HL-60 (cell line): ENCODE results near the gene MLST8.

ENCODE experiments used
- DNase-seq, 2 experiments: peaks; one replicate each; pipeline ENCODE4 v3.0.0-alpha.2; 2010 to 2020; ENCODE audit warnings: low read depth in 1 of 2, low spot score in 1 of 2
- H3K27ac ChIP-seq: fragments of 250-450 bp; sonication (Bioruptor Pico); replicated peaks from 2 replicates; pipeline ENCODE4 v1.5.1; 2020; ENCODE audit warnings: mild to moderate bottlenecking, moderate library complexity
- H3K27me3 ChIP-seq: fragments of 250-450 bp; sonication (Bioruptor Pico); 2 replicates; pipeline ENCODE4 v1.5.1; 2021; ENCODE audit warnings: mild to moderate bottlenecking, moderate library complexity; ENCODE audit not compliant: insufficient read depth, poor library complexity, severe bottlenecking
- H3K4me3 ChIP-seq: replicated peaks from 2 replicates; pipeline ENCODE4 v1.5.1; 2011; ENCODE audit warnings: mild to moderate bottlenecking, control low read depth, low read length; ENCODE audit not compliant: insufficient read depth
- GABPA ChIP-seq: IDR thresholded peaks from 2 replicates; pipeline ENCODE4 v1.6.1; 2012; ENCODE audit warnings: low read depth
- POLR2AphosphoS5 ChIP-seq: IDR thresholded peaks from 2 replicates; pipeline ENCODE4 v1.6.1; 2012; ENCODE audit warnings: low read depth
- SPI1 ChIP-seq: IDR thresholded peaks from 2 replicates; pipeline ENCODE4 v1.6.1; 2012; ENCODE audit warnings: low read depth, mild to moderate bottlenecking, borderline replicate concordance
- long read RNA-seq: library from polyadenylated mRNA; unstranded; transcript quantifications from one replicate; pipeline ENCODE4 v2.0.0, GENCODE V29; 2020
- TF ChIP-seq, protein P1 (sequence below): IDR thresholded peaks from 2 replicates; pipeline ENCODE4 v1.6.1; 2012; ENCODE audit warnings: low read depth; ENCODE audit not compliant: insufficient replicate concordance
- TF ChIP-seq, protein P2 (sequence below): IDR thresholded peaks from one replicate; pipeline ENCODE4 v1.5.1; 2011; ENCODE audit warnings: low read length, control low read depth, inconsistent platforms; ENCODE audit not compliant: insufficient read depth

Gene MLST8, protein sequence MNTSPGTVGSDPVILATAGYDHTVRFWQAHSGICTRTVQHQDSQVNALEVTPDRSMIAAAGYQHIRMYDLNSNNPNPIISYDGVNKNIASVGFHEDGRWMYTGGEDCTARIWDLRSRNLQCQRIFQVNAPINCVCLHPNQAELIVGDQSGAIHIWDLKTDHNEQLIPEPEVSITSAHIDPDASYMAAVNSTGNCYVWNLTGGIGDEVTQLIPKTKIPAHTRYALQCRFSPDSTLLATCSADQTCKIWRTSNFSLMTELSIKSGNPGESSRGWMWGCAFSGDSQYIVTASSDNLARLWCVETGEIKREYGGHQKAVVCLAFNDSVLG
- long read RNA-seq, transcript MLST8-232 (9 exons, 1,870 nt), result minor isoform, 176 of 1,115 reads
- long read RNA-seq, transcript MLST8-230 (8 exons, 2,116 nt), result minor isoform, 148 of 1,115 reads
- long read RNA-seq, transcript MLST8-203 (9 exons, 1,691 nt), result major isoform, 267 of 1,115 reads
- long read RNA-seq, transcript MLST8-215 (9 exons, 1,861 nt), result minor isoform, 79 of 1,115 reads
- long read RNA-seq, partial matches to known transcripts, result 180 of 1,115 reads
- long read RNA-seq, other reads (novel, unspliced or antisense), result 193 of 1,115 reads

DNA sequence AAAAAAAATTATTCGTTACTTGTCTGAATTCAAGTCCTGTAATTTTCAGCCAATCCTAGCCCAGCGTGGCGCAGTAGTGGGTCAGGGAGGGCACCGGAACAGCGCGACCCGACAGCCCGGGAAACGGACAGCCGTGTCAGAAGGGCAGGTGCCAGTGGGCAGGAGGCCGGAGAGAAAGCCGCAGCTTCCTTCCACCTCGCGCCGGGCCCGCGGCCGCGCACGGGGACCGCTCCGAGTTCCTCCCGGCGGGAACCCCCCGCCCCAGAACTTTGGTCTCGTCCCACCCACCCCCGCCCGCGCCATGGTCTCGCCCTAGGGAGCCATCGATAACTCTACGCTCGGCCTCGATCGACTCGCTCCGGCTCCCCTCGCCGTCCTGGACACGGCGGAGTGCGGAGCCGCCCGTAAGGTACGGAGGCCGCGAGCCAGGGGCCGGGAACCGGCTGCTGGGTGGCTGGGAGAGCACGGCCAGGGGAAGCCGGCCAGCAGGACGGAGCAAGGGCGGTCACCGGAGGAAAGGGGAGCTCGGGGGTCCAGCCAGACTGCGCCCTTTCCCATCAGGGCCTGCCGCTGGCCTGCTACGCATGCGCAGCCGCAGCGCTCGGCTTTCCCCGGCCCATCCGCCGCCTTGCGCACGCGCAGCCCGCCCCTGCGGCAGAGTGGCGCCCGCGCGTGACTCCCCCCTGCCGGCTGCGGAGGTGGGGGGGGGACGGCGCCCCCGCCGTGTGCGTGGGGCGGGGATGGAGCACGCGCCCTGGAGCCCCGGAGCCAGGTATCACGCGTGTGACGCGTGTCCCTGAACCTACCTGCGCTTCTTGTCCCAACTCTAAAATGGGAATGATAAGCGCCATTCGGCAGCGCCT lies at the start of gene MLST8:
Gene MLST8, plus strand, starts transcription at position 351 of the 863 bp plus-strand sequence. CDS start 632 bp downstream, outside the sequence.
- H3K4me3 ChIP-seq, result peak within 1 kb of the TSS; percentile 80
- peak; percentile 85 to 88 for DNase-seq

DNA sequence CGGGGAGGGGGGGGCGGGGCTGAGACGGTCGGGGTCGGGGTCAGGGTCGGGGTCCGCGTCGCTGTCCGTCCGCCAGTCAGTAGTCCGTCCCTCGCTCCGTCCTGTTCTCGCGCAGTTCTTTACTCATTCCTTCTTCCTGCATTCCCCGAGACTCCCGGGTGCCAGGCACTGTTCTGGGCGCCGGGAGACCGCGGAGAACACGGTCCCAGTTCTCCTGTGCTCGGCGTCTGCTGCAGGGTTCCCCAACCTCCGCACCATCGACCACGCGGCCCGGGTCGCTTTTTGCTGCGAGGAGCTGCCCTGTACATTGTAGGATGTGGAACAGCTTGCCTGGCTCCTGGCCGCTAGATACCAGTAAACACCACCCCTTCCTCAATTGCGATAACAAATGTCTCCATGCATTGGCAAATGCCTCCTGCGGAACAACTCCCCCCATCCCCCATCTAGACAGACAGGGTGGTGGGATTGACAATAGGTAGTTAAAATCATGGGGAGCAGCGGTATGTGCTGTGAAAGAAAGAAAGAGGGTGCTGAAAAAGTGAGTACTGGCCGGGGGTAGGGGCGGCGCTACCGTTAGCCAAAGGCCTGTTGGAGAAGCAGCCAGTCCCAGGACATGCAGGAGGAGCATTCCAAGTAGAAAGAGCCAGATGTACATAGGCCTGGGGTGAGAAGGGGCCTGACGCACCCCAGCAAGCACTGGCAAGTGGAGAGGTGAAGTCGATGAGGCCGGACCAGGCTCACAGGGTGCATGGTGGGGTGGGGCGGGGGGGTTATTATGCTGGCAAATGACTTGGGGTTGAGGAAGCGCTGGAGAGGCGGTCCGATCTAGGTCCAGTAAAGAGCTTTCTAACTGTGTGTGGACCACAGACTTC lies 49.0 kb upstream of the MLST8 start:
- peak; percentile 56 to 66 for DNase-seq
- peak overlapping the region; percentile 94 for H3K27ac ChIP-seq
- no peaks in the 10 kb centered on the region for H3K27me3 ChIP-seq
- TF ChIP-seq, protein P1, sequence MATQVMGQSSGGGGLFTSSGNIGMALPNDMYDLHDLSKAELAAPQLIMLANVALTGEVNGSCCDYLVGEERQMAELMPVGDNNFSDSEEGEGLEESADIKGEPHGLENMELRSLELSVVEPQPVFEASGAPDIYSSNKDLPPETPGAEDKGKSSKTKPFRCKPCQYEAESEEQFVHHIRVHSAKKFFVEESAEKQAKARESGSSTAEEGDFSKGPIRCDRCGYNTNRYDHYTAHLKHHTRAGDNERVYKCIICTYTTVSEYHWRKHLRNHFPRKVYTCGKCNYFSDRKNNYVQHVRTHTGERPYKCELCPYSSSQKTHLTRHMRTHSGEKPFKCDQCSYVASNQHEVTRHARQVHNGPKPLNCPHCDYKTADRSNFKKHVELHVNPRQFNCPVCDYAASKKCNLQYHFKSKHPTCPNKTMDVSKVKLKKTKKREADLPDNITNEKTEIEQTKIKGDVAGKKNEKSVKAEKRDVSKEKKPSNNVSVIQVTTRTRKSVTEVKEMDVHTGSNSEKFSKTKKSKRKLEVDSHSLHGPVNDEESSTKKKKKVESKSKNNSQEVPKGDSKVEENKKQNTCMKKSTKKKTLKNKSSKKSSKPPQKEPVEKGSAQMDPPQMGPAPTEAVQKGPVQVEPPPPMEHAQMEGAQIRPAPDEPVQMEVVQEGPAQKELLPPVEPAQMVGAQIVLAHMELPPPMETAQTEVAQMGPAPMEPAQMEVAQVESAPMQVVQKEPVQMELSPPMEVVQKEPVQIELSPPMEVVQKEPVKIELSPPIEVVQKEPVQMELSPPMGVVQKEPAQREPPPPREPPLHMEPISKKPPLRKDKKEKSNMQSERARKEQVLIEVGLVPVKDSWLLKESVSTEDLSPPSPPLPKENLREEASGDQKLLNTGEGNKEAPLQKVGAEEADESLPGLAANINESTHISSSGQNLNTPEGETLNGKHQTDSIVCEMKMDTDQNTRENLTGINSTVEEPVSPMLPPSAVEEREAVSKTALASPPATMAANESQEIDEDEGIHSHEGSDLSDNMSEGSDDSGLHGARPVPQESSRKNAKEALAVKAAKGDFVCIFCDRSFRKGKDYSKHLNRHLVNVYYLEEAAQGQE, result peak; percentile 19
- TF ChIP-seq POLR2AphosphoS5 (peak; percentile 33; the same call in 1 of the 2 replicates), SPI1 (peak; percentile 7; the same call in 1 of the 2 replicates), GABPA (no peak)
- TF ChIP-seq, protein P2, sequence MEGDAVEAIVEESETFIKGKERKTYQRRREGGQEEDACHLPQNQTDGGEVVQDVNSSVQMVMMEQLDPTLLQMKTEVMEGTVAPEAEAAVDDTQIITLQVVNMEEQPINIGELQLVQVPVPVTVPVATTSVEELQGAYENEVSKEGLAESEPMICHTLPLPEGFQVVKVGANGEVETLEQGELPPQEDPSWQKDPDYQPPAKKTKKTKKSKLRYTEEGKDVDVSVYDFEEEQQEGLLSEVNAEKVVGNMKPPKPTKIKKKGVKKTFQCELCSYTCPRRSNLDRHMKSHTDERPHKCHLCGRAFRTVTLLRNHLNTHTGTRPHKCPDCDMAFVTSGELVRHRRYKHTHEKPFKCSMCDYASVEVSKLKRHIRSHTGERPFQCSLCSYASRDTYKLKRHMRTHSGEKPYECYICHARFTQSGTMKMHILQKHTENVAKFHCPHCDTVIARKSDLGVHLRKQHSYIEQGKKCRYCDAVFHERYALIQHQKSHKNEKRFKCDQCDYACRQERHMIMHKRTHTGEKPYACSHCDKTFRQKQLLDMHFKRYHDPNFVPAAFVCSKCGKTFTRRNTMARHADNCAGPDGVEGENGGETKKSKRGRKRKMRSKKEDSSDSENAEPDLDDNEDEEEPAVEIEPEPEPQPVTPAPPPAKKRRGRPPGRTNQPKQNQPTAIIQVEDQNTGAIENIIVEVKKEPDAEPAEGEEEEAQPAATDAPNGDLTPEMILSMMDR, result no peak
- H3K4me3 ChIP-seq, result peak overlapping the region; percentile 88

More for the DNA sequence above, at the start of gene MLST8:
- TF ChIP-seq POLR2AphosphoS5 (peak; percentile 94), SPI1 (peak; percentile 51; the same call in 1 of the 2 replicates), GABPA (no peak)
- TF ChIP-seq, protein P1, result peak; percentile 36
- TF ChIP-seq, protein P2, result no peak
- H3K27me3 ChIP-seq, result no peaks in the 10 kb centered on the region
- peak within 1 kb of the TSS; percentile 97 for H3K27ac ChIP-seq

DNA sequence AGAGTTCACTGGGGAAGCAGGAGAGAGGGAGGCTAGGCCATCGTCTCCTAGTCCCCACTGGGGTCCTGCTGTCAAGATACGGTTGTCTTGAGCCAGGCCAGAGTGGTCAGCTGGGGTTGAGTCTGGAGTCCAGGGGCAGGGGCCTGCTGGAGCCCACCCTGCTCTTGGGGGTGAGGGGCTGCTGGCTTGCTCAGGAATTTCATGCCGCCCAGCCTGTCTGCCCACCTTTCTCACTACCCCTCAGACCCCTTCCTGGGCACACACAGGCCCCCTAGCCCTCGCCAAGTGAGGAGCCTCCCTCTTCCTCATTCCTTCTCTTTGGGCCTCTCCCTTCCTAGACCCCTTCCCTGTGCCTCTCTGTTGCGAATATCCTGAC lies 48.4 kb upstream of the MLST8 start:
- Histone ChIP-seq H3K27me3 (no peaks in the 10 kb centered on the region), H3K27ac (peak overlapping the region; percentile 94), H3K4me3 (peak overlapping the region; percentile 88)
- TF ChIP-seq, protein P2, result no peak
- no peak for TF ChIP-seq SPI1
- TF ChIP-seq, protein P1, result no peak
- TF ChIP-seq POLR2AphosphoS5, result no peak
- no peak for TF ChIP-seq GABPA
- no peak for DNase-seq
